Measurements from ENCODE around the gene MAGIX. TPM values are rescaled to one million over a fixed set of nuclear protein-coding genes. Genes with fewer than 3 reads are reported as not detected.
"Not testable (repeated sequence)": the region's sequence is repeated elsewhere in the genome, so short reads cannot be mapped to it uniquely, and the experiment has no call there.

The MAGIX gene
- polyA plus RNA-seq, 3 donors: 1.1 to 2.0 (median 1.5) TPM

DNA sequence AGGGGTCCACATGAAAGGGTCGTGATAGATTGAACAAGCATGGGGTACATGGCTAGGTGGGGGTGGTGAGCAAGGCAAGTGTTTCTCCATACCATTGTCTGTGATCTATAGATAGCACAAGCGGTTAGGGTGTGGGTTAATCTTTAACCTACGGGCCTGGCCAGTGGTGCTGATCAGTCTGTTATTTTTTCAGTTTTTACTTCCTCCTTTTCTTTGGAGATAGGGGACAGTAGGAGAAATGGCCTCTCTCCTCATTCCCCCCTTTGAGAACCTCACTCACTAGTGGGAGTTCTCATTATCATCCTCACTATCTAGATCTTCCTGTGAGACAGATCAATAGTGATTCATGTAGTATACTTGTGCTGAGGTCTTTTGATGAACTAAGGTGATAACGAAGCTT is 22.8 kb upstream of the MAGIX start:
- no peaks in the 10 kb centered on the region for H3K79me2 ChIP-seq (ENCODE audit: insufficient read depth, low read length)
- H2AFZ ChIP-seq (ENCODE audit: insufficient read depth, low read depth, low read length, poor library complexity, severe bottlenecking): no peak overlapping the region
- WGBS (ENCODE audit: insufficient coverage): no CpG with 5 or more reads among the region's 4 CpGs
- no peak overlapping the region for H3K4me3 ChIP-seq (replicated peaks in 1 of 3; ENCODE audit: low read depth in 2 of 3, low read length in 3 of 3)
- H3K36me3 Mint-ChIP-seq: peaks cover 0 to 4% of the 10 kb centered on the region in 2 donors
- no peaks in the 10 kb centered on the region for H4K20me1 ChIP-seq (ENCODE audit: insufficient read depth, low read length)
- H3K4me1 Mint-ChIP-seq: no peaks in the 10 kb centered on the region
- H3K4me2 ChIP-seq (replicated peaks; ENCODE audit: extremely low read depth, low read length, poor library complexity, severe bottlenecking): no peak overlapping the region
- H3K27ac ChIP-seq (ENCODE audit: low read depth in 1 of 2, low read length in 2 of 2): no peak overlapping the region
- H3K27me3 Mint-ChIP-seq (ENCODE audit: low read depth in 3 of 3): peaks cover 0 to 3% (median 0%) of the 10 kb centered on the region in 3 donors
- no peaks in the 10 kb centered on the region for H3K4me1 ChIP-seq (ENCODE audit: control insufficient read depth in 1 of 2, insufficient read depth in 2 of 2, low read length in 2 of 2)
- H3K4me3 Mint-ChIP-seq: no peak overlapping the region
- H3K27me3 ChIP-seq (ENCODE audit: control insufficient read depth in 2 of 2, insufficient read depth in 2 of 2, low read length in 2 of 2): no peaks in the 10 kb centered on the region
- TF ChIP-seq, protein P1, sequence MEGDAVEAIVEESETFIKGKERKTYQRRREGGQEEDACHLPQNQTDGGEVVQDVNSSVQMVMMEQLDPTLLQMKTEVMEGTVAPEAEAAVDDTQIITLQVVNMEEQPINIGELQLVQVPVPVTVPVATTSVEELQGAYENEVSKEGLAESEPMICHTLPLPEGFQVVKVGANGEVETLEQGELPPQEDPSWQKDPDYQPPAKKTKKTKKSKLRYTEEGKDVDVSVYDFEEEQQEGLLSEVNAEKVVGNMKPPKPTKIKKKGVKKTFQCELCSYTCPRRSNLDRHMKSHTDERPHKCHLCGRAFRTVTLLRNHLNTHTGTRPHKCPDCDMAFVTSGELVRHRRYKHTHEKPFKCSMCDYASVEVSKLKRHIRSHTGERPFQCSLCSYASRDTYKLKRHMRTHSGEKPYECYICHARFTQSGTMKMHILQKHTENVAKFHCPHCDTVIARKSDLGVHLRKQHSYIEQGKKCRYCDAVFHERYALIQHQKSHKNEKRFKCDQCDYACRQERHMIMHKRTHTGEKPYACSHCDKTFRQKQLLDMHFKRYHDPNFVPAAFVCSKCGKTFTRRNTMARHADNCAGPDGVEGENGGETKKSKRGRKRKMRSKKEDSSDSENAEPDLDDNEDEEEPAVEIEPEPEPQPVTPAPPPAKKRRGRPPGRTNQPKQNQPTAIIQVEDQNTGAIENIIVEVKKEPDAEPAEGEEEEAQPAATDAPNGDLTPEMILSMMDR (IDR thresholded peaks at IDR 0.05): no peak
- H3K36me3 ChIP-seq (replicated peaks in 1 of 2; ENCODE audit: control insufficient read depth in 1 of 2, insufficient read depth in 2 of 2, low read length in 2 of 2): no peaks in the 10 kb centered on the region
- peaks cover 29 to 32% of the 10 kb centered on the region in 2 donors for H3K9me3 ChIP-seq (replicated peaks in 1 of 2; ENCODE audit: control insufficient read depth in 1 of 2, insufficient read depth in 1 of 2, low read length in 2 of 2)
- intact Hi-C loops (cut with micrococcal nuclease): no loop called here
- peaks cover 6 to 53% (median 47%) of the 10 kb centered on the region in 7 donors for H3K9me3 Mint-ChIP-seq
- no peak overlapping the region for H3K27ac Mint-ChIP-seq
- no peak for DNase-seq
- no peak overlapping the region for H3K9ac ChIP-seq (ENCODE audit: insufficient read depth, low read length, poor library complexity, severe bottlenecking)

DNA sequence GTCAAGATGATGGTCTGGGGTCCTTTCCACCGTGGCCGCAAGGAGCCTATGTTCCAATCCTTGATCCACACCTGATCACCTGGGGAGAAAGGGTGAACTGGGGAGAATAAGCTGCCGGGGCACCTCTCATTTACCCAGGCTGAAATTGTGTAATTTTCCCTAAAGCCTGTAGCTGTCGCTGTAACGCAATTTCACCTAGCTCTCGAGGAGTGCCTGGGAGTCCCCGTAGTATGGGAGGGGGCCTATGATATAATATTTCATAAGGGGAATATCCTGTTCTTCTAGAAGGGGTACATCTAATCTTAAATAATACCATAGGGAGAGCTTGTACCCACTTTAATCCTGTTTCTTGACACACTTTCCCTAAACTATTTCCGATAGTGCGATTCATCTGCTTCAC is 20.3 kb upstream of the MAGIX start:
- H3K27ac ChIP-seq (ENCODE audit: low read depth in 1 of 2, low read length in 2 of 2); H3K79me2 ChIP-seq (ENCODE audit: insufficient read depth, low read length); H3K4me1 Mint-ChIP-seq; H3K4me3 Mint-ChIP-seq; H3K9ac ChIP-seq (ENCODE audit: insufficient read depth, low read length, poor library complexity, severe bottlenecking); H3K36me3 ChIP-seq (replicated peaks in 1 of 2; ENCODE audit: control insufficient read depth in 1 of 2, insufficient read depth in 2 of 2, low read length in 2 of 2); H3K4me3 ChIP-seq (replicated peaks in 1 of 3; ENCODE audit: low read depth in 2 of 3, low read length in 3 of 3); H3K27me3 Mint-ChIP-seq (ENCODE audit: low read depth in 3 of 3); H4K20me1 ChIP-seq (ENCODE audit: insufficient read depth, low read length); H3K36me3 Mint-ChIP-seq; DNase-seq; H2AFZ ChIP-seq (ENCODE audit: insufficient read depth, low read depth, low read length, poor library complexity, severe bottlenecking); intact Hi-C loops (cut with micrococcal nuclease); H3K4me2 ChIP-seq (replicated peaks; ENCODE audit: extremely low read depth, low read length, poor library complexity, severe bottlenecking); H3K4me1 ChIP-seq (ENCODE audit: control insufficient read depth in 1 of 2, insufficient read depth in 2 of 2, low read length in 2 of 2); H3K27me3 ChIP-seq (ENCODE audit: control insufficient read depth in 2 of 2, insufficient read depth in 2 of 2, low read length in 2 of 2): not testable (repeated sequence)
- H3K9me3 ChIP-seq (replicated peaks in 1 of 2; ENCODE audit: control insufficient read depth in 1 of 2, insufficient read depth in 1 of 2, low read length in 2 of 2): peaks cover 29 to 32% of the 10 kb centered on the region in 2 donors
- peaks cover 6 to 50% (median 42%) of the 10 kb centered on the region in 7 donors for H3K9me3 Mint-ChIP-seq
- peak overlapping the region in 1 of 7 donors; percentile 58 for H3K27ac Mint-ChIP-seq
- TF ChIP-seq, protein P1 (IDR thresholded peaks at IDR 0.05): peak; percentile 34
- no CpG with 5 or more reads among the region's 9 CpGs for WGBS (ENCODE audit: insufficient coverage)

DNA sequence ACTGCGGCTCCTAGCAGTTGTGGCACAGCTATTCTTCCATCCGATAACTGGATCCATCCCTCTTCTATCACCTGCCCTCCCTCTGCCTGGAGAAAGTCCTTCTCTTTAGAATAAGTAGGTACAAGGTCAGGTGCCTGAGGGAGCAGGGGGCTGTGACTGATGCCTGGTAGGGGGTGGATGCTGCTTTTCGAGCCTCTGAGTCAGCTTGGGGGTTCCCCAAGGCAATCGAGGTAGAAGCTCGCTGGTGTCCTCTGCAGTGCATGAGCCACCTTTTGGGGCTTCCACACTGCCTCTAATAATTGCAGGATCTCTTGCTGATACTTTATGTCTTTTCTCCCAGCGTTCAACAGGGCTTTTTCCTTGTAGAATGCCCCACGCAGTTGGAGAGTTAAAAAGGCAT is 19.4 kb upstream of the MAGIX start:
- DNase-seq; H3K4me2 ChIP-seq (replicated peaks; ENCODE audit: extremely low read depth, low read length, poor library complexity, severe bottlenecking); H4K20me1 ChIP-seq (ENCODE audit: insufficient read depth, low read length); H3K27me3 Mint-ChIP-seq (ENCODE audit: low read depth in 3 of 3); H3K27ac Mint-ChIP-seq; H3K4me3 ChIP-seq (replicated peaks in 1 of 3; ENCODE audit: low read depth in 2 of 3, low read length in 3 of 3); H3K36me3 ChIP-seq (replicated peaks in 1 of 2; ENCODE audit: control insufficient read depth in 1 of 2, insufficient read depth in 2 of 2, low read length in 2 of 2); H3K4me3 Mint-ChIP-seq; intact Hi-C loops (cut with micrococcal nuclease); H3K4me1 Mint-ChIP-seq; H3K36me3 Mint-ChIP-seq; H3K27me3 ChIP-seq (ENCODE audit: control insufficient read depth in 2 of 2, insufficient read depth in 2 of 2, low read length in 2 of 2); H3K27ac ChIP-seq (ENCODE audit: low read depth in 1 of 2, low read length in 2 of 2); H3K4me1 ChIP-seq (ENCODE audit: control insufficient read depth in 1 of 2, insufficient read depth in 2 of 2, low read length in 2 of 2); H2AFZ ChIP-seq (ENCODE audit: insufficient read depth, low read depth, low read length, poor library complexity, severe bottlenecking); H3K79me2 ChIP-seq (ENCODE audit: insufficient read depth, low read length); H3K9ac ChIP-seq (ENCODE audit: insufficient read depth, low read length, poor library complexity, severe bottlenecking): not testable (repeated sequence)
- peaks cover 27 to 29% of the 10 kb centered on the region in 2 donors for H3K9me3 ChIP-seq (replicated peaks in 1 of 2; ENCODE audit: control insufficient read depth in 1 of 2, insufficient read depth in 1 of 2, low read length in 2 of 2)
- peaks cover 6 to 49% (median 35%) of the 10 kb centered on the region in 7 donors for H3K9me3 Mint-ChIP-seq
- WGBS (ENCODE audit: insufficient coverage): no CpG with 5 or more reads among the region's 7 CpGs
